Esophagus muscularis mucosa (tissue), 3 donors: ENCODE data around the gene DIP2B.

ENCODE experiments used
- POLR2A ChIP-seq: fragments of 450-650 bp; IDR thresholded peaks from one replicate; pipeline ENCODE4 v1.6.1; 2017; ENCODE audit warnings: antibody characterized with exemption, moderate library complexity, mild to moderate bottlenecking, low read depth
- TF ChIP-seq, protein P1 (sequence below), 3 experiments: fragments of 200-600 bp in 2 of 3; fragments of 450-650 bp in 1 of 3; sonication (generic) in 2 of 3; IDR thresholded peaks; one replicate each; pipeline ENCODE4 v1.5.1; 2017 to 2019; ENCODE audit warnings: antibody characterized with exemption in 3 of 3, mild to moderate bottlenecking in 2 of 3, moderate library complexity in 1 of 3

DNA sequence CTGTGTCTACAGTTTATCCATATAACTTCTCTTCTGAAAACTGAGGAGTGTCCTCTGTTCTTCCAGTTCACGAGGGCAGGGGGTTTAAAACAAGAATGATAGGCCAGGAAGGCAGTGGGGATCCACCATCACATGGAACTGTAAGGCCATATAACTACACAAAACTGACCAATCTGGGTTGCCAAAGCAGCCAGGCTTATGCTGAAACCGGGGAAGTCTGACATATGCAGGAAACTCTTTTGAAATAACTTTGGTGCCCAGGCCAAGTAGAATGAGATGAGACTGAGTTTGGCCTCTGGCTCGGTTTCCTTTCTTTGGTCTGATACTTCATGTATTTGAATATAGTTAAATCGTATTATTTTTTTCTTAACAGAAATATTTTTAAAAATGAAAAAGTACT, 241.1 kb downstream of the DIP2B start:
- TF ChIP-seq, protein P1, sequence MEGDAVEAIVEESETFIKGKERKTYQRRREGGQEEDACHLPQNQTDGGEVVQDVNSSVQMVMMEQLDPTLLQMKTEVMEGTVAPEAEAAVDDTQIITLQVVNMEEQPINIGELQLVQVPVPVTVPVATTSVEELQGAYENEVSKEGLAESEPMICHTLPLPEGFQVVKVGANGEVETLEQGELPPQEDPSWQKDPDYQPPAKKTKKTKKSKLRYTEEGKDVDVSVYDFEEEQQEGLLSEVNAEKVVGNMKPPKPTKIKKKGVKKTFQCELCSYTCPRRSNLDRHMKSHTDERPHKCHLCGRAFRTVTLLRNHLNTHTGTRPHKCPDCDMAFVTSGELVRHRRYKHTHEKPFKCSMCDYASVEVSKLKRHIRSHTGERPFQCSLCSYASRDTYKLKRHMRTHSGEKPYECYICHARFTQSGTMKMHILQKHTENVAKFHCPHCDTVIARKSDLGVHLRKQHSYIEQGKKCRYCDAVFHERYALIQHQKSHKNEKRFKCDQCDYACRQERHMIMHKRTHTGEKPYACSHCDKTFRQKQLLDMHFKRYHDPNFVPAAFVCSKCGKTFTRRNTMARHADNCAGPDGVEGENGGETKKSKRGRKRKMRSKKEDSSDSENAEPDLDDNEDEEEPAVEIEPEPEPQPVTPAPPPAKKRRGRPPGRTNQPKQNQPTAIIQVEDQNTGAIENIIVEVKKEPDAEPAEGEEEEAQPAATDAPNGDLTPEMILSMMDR (IDR thresholded peaks at IDR 0.05) = no peak
- TF ChIP-seq POLR2A = no peak
